DND-41 (cell line): ENCODE data around the gene KLRD1.

Experiments used
- ATAC-seq: fragments of 200-7000 bp; cut with Tn5 transposase; 3 replicates; pipeline ENCODE4 v1.9.1; 2021; ENCODE audit warnings: low read depth; ENCODE audit not compliant: insufficient read depth
- DNase-seq: peaks from one replicate; pipeline ENCODE4 v3.0.0-alpha.2; 2020
- H2AFZ ChIP-seq: 2 replicates; pipeline ENCODE4 v1.6.0; 2012; ENCODE audit warnings: low read depth, low read length
- H3K27ac ChIP-seq: 2 replicates; pipeline ENCODE4 v1.5.1; 2012; ENCODE audit warnings: low read length, inconsistent platforms
- H3K27me3 ChIP-seq: fragments of 200-600 bp; sonication (generic); 2 replicates; pipeline ENCODE4 v1.6.0; 2012; ENCODE audit warnings: low read length, mild to moderate bottlenecking, inconsistent platforms; ENCODE audit not compliant: insufficient read depth, poor library complexity
- H3K36me3 ChIP-seq: 2 replicates; pipeline ENCODE4 v1.5.1; 2012; ENCODE audit warnings: low read length, inconsistent platforms; ENCODE audit not compliant: insufficient read depth
- H3K4me1 ChIP-seq: 2 replicates; pipeline ENCODE4 v1.5.1; 2012; ENCODE audit warnings: mild to moderate bottlenecking, low read length; ENCODE audit not compliant: insufficient read depth
- H3K4me2 ChIP-seq: 2 replicates; pipeline ENCODE4 v1.6.0; 2012; ENCODE audit warnings: mild to moderate bottlenecking, moderate library complexity, low read length, inconsistent platforms; ENCODE audit not compliant: insufficient read depth
- H3K4me3 ChIP-seq, 2 experiments: fragments of 200-600 bp in 1 of 2; shearing (Covaris generic) in 1 of 2; 2 replicates each; pipeline ENCODE4 v1.5.1; 2012 to 2016; ENCODE audit warnings: inconsistent platforms in 2 of 2, low read length in 2 of 2, mild to moderate bottlenecking in 2 of 2, low read depth in 1 of 2, moderate library complexity in 1 of 2
- H3K79me2 ChIP-seq: 2 replicates; pipeline ENCODE4 v1.6.0; 2012; ENCODE audit warnings: low read length, inconsistent platforms; ENCODE audit not compliant: insufficient read depth
- H3K9ac ChIP-seq: 2 replicates; pipeline ENCODE4 v1.6.0; 2012; ENCODE audit warnings: low read depth, mild to moderate bottlenecking, inconsistent platforms, low read length, moderate library complexity
- H3K9me3 ChIP-seq: 2 replicates; pipeline ENCODE4 v1.5.1; 2012; ENCODE audit warnings: low read length, moderate library complexity, mild to moderate bottlenecking, inconsistent platforms; ENCODE audit not compliant: insufficient read depth, severe bottlenecking
- H4K20me1 ChIP-seq: 2 replicates; pipeline ENCODE4 v1.6.0; 2012; ENCODE audit warnings: low read length; ENCODE audit not compliant: insufficient read depth
- EZH2 ChIP-seq: IDR thresholded peaks from 3 replicates; pipeline ENCODE4 v1.6.1; 2012; ENCODE audit warnings: borderline replicate concordance, low read depth, mild to moderate bottlenecking, moderate library complexity, low read length, inconsistent platforms; ENCODE audit not compliant: severe bottlenecking
- TF ChIP-seq, protein P1 (sequence below): IDR thresholded peaks from 2 replicates; pipeline ENCODE4 v1.5.1; 2012; ENCODE audit warnings: borderline replicate concordance, low read length, moderate library complexity, mild to moderate bottlenecking; ENCODE audit not compliant: poor library complexity, severe bottlenecking; ENCODE audit errors: extremely low read depth

KLRD1 gene

DNA sequence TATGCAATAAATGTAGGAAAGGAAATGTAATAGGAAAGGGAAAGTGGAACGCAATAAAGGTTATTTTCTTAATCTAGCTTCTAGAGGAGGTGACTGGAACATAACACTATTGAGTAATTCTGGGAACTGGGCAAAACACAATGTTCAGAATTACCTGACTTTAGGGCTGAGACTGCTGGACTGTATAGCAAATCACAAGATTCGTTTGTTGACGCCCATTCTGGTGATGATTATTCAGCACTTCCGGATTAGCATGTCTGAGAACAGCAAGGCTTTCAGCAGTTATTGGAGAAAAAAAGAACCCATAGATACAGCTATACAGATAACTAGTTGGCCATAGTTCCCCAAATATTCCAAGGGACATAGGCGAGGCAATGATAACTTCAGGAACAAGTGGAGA lies 2.3 kb upstream of the KLRD1 start:
- H3K4me2 ChIP-seq, result no peak overlapping the region
- no peak for ATAC-seq
- no peak overlapping the region for H2AFZ ChIP-seq

DNA sequence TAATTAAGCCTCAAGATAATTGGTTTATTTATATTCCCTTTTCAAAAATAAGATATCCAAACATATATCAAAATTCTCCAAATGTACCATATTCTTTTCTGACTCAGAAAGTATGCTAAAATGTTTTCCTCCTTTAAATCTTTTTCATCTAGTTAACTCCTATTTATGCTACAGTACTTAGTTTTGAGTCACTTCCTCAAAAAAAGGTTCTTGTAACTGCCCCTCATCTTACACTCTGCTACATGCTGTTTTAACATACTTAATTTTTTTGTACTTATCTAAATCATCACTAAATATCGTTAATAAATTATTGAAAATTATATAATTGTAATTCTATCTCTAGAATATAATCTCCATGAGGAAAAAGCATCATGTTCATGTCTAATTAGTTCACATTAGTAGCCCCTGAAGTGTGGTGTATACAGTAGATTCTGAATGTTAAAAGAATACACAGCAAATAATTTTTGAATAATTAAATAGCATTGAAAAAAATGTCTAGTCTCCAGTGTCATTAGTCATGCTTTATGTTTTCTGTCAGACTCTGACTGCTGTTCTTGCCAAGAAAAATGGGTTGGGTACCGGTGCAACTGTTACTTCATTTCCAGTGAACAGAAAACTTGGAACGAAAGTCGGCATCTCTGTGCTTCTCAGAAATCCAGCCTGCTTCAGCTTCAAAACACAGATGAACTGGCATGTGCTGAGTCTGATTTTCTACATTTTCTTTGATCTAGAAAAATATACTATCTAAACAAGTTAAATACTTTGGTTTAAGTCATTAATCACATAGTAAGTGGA lies 3.5 kb downstream of the KLRD1 start:
- no peak overlapping the region for H3K27ac ChIP-seq
- no peak overlapping the region for H3K9ac ChIP-seq
- no peaks in the 10 kb centered on the region for H3K79me2 ChIP-seq
- no peak overlapping the region for H3K4me2 ChIP-seq
- TF ChIP-seq, protein P1, sequence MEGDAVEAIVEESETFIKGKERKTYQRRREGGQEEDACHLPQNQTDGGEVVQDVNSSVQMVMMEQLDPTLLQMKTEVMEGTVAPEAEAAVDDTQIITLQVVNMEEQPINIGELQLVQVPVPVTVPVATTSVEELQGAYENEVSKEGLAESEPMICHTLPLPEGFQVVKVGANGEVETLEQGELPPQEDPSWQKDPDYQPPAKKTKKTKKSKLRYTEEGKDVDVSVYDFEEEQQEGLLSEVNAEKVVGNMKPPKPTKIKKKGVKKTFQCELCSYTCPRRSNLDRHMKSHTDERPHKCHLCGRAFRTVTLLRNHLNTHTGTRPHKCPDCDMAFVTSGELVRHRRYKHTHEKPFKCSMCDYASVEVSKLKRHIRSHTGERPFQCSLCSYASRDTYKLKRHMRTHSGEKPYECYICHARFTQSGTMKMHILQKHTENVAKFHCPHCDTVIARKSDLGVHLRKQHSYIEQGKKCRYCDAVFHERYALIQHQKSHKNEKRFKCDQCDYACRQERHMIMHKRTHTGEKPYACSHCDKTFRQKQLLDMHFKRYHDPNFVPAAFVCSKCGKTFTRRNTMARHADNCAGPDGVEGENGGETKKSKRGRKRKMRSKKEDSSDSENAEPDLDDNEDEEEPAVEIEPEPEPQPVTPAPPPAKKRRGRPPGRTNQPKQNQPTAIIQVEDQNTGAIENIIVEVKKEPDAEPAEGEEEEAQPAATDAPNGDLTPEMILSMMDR, result no peak
- TF ChIP-seq EZH2, result no peak
- no peak for DNase-seq
- no peaks in the 10 kb centered on the region for H3K36me3 ChIP-seq
- no peaks in the 10 kb centered on the region for H4K20me1 ChIP-seq
- no peaks in the 10 kb centered on the region for H3K27me3 ChIP-seq
- H3K9me3 ChIP-seq, result no peaks in the 10 kb centered on the region
- no peak overlapping the region for H3K4me3 ChIP-seq
- ATAC-seq, result no peak
- no peak overlapping the region for H2AFZ ChIP-seq
- peaks cover 4% of the 10 kb centered on the region; the same call in 1 of the 2 replicates for H3K4me1 ChIP-seq

More for the DNA sequence above, 2.3 kb upstream of the KLRD1 start:
- no peak overlapping the region for H3K27ac ChIP-seq
- H3K4me3 ChIP-seq, result no peak overlapping the region
- DNase-seq, result no peak
- H3K79me2 ChIP-seq, result no peaks in the 10 kb centered on the region
- no peaks in the 10 kb centered on the region for H4K20me1 ChIP-seq
- H3K9me3 ChIP-seq, result peaks cover 3% of the 10 kb centered on the region
- no peak overlapping the region for H3K9ac ChIP-seq
- no peaks in the 10 kb centered on the region for H3K27me3 ChIP-seq
- H3K36me3 ChIP-seq, result no peaks in the 10 kb centered on the region
- TF ChIP-seq EZH2, result no peak
- TF ChIP-seq, protein P1, result no peak
- H3K4me1 ChIP-seq, result peaks cover 13% of the 10 kb centered on the region; the same call in 1 of the 2 replicates

DNA sequence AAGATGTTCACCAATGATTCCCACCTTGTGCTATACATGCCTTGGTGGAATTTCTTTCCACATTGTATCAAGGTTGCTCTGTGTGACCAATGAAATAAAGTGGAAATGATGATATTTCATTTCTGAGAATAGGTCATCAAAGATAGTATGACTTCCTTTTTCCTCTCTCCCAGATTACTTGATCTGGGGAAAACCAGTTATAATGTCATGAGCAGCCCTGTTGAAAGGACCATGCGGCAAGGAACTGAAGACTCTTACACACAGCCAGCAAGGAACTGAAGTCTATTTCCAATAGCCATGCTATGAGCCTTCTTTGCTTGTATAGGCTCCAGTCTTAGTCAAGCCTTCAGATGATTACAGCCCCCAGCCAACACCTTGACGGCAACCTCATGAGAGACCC lies 11.7 kb downstream of the KLRD1 start:
- no peak overlapping the region for H3K27ac ChIP-seq
- H2AFZ ChIP-seq, result no peak overlapping the region
- H3K27me3 ChIP-seq, result no peaks in the 10 kb centered on the region
- no peak for TF ChIP-seq EZH2
- TF ChIP-seq, protein P1, result no peak
- no peak overlapping the region for H3K4me2 ChIP-seq
- ATAC-seq, result no peak
- H3K4me1 ChIP-seq, result no peaks in the 10 kb centered on the region
- no peaks in the 10 kb centered on the region for H3K79me2 ChIP-seq
- no peak for DNase-seq
- H3K9me3 ChIP-seq, result no peaks in the 10 kb centered on the region
- no peaks in the 10 kb centered on the region for H3K36me3 ChIP-seq
- H4K20me1 ChIP-seq, result no peaks in the 10 kb centered on the region
- H3K4me3 ChIP-seq, result no peak overlapping the region
- no peak overlapping the region for H3K9ac ChIP-seq
